Caco-2 (cell line): Measurements from ENCODE around the gene MAN1A1. TPM values are rescaled to one million over a fixed set of nuclear protein-coding genes. Genes with fewer than 3 reads are reported as not detected.

Source experiments
- BruUV-seq: library from RNA; stranded (reverse); fragments of 400-500 nt; replicated peaks from 2 replicates; lab custom pipeline; 2021; lab: Mats Ljungman, UMichigan
- CTCF ChIA-PET: fragments of 300-600 bp; sonication (Branson Sonifier 250); formaldehyde crosslinking; loops from one replicate; lab custom pipeline; 2022; ENCODE audit warnings: antibody characterized with exemption; lab: Charles Lee
- POLR2A ChIA-PET: fragments of 300-600 bp; sonication (Branson Sonifier 250); formaldehyde crosslinking; loops from one replicate; lab custom pipeline; 2022; ENCODE audit warnings: antibody characterized with exemption; lab: Charles Lee
- DNase-seq, 2 experiments: peaks; one replicate each; pipeline versions ENCODE4 v3.0.0 to v3.0.0-alpha.2; 2020 to 2022
- H3K27me3 ChIP-seq: replicated peaks from 2 replicates; pipeline ENCODE4 v1.6.0; 2011; ENCODE audit warnings: low read length; ENCODE audit not compliant: control insufficient read depth, insufficient read depth
- H3K36me3 ChIP-seq: 2 replicates; pipeline ENCODE4 v1.5.1; 2011; ENCODE audit warnings: low read length; ENCODE audit not compliant: control insufficient read depth, insufficient read depth
- H3K4me1 ChIP-seq: fragments of 250-450 bp; sonication (Bioruptor Pico); 2 replicates; pipeline ENCODE4 v1.5.1; 2020; ENCODE audit warnings: mild to moderate bottlenecking
- H3K4me3 ChIP-seq: 2 replicates; pipeline ENCODE4 v1.5.1; 2011; ENCODE audit warnings: low read depth, mild to moderate bottlenecking, control low read depth, low read length
- H3K9me3 ChIP-seq: fragments of 250-450 bp; sonication (Bioruptor Pico); 2 replicates; pipeline ENCODE4 v1.5.1; 2020; ENCODE audit warnings: mild to moderate bottlenecking, moderate library complexity
- H3K27ac Mint-ChIP-seq: one replicate; pipeline ENCODE4 v1.8.0; 2022; ENCODE audit warnings: mixed read lengths; ENCODE audit not compliant: unreplicated experiment
- H3K27me3 Mint-ChIP-seq: one replicate; pipeline ENCODE4 v1.8.0; 2022; ENCODE audit warnings: mixed read lengths; ENCODE audit not compliant: insufficient read depth, unreplicated experiment
- H3K36me3 Mint-ChIP-seq: one replicate; pipeline ENCODE4 v1.8.0; 2022; ENCODE audit warnings: mild to moderate bottlenecking, mixed read lengths; ENCODE audit not compliant: insufficient read depth, unreplicated experiment
- H3K4me1 Mint-ChIP-seq: one replicate; pipeline ENCODE4 v1.8.0; 2022; ENCODE audit warnings: low read depth, mixed read lengths; ENCODE audit not compliant: unreplicated experiment
- H3K4me3 Mint-ChIP-seq: one replicate; pipeline ENCODE4 v1.8.0; 2022; ENCODE audit warnings: mild to moderate bottlenecking, moderate library complexity, mixed read lengths; ENCODE audit not compliant: unreplicated experiment
- H3K9me3 Mint-ChIP-seq: one replicate; pipeline ENCODE4 v1.8.0; 2022; ENCODE audit warnings: mixed read lengths; ENCODE audit not compliant: unreplicated experiment
- intact Hi-C: fragments of 100-400 bp; cut with micrococcal nuclease; formaldehyde crosslinking; loops from one replicate; pipeline ENCODE4 v1.10.0; 2022; ENCODE audit not compliant: unreplicated experiment
- total RNA-seq: library from RNA; stranded (reverse); gene quantifications from 2 replicates; pipeline ENCODE4 v1.2.3, GENCODE V29; 2022
- TF ChIP-seq, protein P1 (sequence below), 2 experiments: fragments of 200-600 bp in 1 of 2; IDR thresholded peaks; 1 replicate in 1 of 2; 2 replicates in 1 of 2; pipeline versions ENCODE4 v1.5.1 to v1.8.0; 2011 to 2022; ENCODE audit warnings: antibody characterized with exemption in 1 of 2, control low read depth in 1 of 2, inconsistent platforms in 1 of 2, low read depth in 1 of 2, low read length in 1 of 2, mild to moderate bottlenecking in 1 of 2, moderate library complexity in 1 of 2; ENCODE audit not compliant: insufficient read depth in 1 of 2, severe bottlenecking in 1 of 2, unreplicated experiment in 1 of 2

MAN1A1 gene
- total RNA-seq, 1 experiment from 2014 or later, result 28.7 TPM

GRCh38 chr6:119247504-119247903 is 102.1 kb downstream of the MAN1A1 start:
- H3K9me3 Mint-ChIP-seq, result no peaks in the 10 kb centered on the region
- Histone ChIP-seq H3K36me3 (peaks cover 4% of the 10 kb centered on the region), H3K27me3 (no peaks in the 10 kb centered on the region), H3K4me1 (no peaks in the 10 kb centered on the region), H3K9me3 (no peaks in the 10 kb centered on the region), H3K4me3 (no peak overlapping the region)
- no peak overlapping the region for H3K4me3 Mint-ChIP-seq
- ChIA-PET CTCF (no interaction called here), POLR2A (no interaction called here)
- no peak for DNase-seq
- BruUV-seq, result no TSS peak
- TF ChIP-seq, protein P1, sequence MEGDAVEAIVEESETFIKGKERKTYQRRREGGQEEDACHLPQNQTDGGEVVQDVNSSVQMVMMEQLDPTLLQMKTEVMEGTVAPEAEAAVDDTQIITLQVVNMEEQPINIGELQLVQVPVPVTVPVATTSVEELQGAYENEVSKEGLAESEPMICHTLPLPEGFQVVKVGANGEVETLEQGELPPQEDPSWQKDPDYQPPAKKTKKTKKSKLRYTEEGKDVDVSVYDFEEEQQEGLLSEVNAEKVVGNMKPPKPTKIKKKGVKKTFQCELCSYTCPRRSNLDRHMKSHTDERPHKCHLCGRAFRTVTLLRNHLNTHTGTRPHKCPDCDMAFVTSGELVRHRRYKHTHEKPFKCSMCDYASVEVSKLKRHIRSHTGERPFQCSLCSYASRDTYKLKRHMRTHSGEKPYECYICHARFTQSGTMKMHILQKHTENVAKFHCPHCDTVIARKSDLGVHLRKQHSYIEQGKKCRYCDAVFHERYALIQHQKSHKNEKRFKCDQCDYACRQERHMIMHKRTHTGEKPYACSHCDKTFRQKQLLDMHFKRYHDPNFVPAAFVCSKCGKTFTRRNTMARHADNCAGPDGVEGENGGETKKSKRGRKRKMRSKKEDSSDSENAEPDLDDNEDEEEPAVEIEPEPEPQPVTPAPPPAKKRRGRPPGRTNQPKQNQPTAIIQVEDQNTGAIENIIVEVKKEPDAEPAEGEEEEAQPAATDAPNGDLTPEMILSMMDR (IDR thresholded peaks at IDR 0.05; ENCODE audit: insufficient read depth in 1 of 2, low read depth in 1 of 2, low read length in 1 of 2, severe bottlenecking in 1 of 2, unreplicated experiment in 1 of 2), result no peak
- H3K36me3 Mint-ChIP-seq, result peaks cover 8% of the 10 kb centered on the region
- no peaks in the 10 kb centered on the region for H3K27me3 Mint-ChIP-seq
- peaks cover 7% of the 10 kb centered on the region for H3K4me1 Mint-ChIP-seq
- intact Hi-C loops, result no loop called here
- H3K27ac Mint-ChIP-seq, result no peak overlapping the region

DNA sequence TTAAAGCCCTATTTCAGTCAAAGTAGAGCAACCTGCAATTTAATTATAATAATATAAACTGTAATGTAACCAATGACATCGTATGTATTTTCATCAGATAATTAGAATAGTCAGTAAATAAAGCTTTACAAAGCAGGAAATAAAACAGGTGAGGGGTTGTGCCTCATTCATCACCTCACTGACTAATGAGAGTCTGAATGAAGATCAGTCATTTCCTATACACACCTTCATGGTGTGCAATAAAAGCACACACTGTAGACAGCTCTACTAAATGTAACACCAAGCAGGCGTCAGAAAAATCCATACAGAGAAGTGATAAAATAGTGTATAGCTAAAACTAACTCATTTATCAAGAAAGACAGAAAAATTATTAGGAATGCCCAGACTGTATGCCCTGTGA is 105.9 kb downstream of the MAN1A1 start:
- TF ChIP-seq, protein P1 (IDR thresholded peaks at IDR 0.05; ENCODE audit: insufficient read depth in 1 of 2, low read depth in 1 of 2, low read length in 1 of 2, severe bottlenecking in 1 of 2, unreplicated experiment in 1 of 2), result no peak
- DNase-seq, result no peak
- Histone ChIP-seq H3K4me1 (no peaks in the 10 kb centered on the region; the same call in 1 of the 2 replicates), H3K27me3 (no peaks in the 10 kb centered on the region), H3K4me3 (no peak overlapping the region), H3K9me3 (no peaks in the 10 kb centered on the region), H3K36me3 (peaks cover 2% of the 10 kb centered on the region; the same call in 1 of the 2 replicates)
- no peak overlapping the region for H3K4me3 Mint-ChIP-seq
- H3K9me3 Mint-ChIP-seq, result no peaks in the 10 kb centered on the region
- ChIA-PET CTCF (no interaction called here), POLR2A (no interaction called here)
- H3K36me3 Mint-ChIP-seq, result peaks cover 5% of the 10 kb centered on the region
- no peaks in the 10 kb centered on the region for H3K27me3 Mint-ChIP-seq
- intact Hi-C loops, result no loop called here
- no peak overlapping the region for H3K27ac Mint-ChIP-seq
- BruUV-seq, result no TSS peak
- peaks cover 7% of the 10 kb centered on the region for H3K4me1 Mint-ChIP-seq

DNA sequence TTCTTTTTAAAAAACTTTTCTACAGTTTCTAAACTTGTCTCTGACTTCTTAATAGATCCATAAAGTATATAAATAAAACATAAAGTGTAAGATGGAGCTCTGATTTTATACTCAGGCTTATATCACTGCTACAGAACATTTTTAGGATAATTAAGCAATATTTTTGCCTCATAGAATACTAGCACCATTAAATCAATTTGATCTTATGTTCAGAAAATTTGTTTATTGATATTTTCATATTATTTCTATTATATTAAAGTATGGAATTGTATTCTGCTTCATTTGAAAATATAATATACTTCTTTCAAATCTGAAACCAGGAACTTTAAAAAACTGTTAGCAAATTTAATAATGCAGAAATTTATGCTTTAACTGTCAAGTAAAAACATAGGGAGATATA is 106.5 kb downstream of the MAN1A1 start:
- Mint-ChIP-seq H3K4me1 (peaks cover 7% of the 10 kb centered on the region), H3K27ac (no peak overlapping the region), H3K9me3 (no peaks in the 10 kb centered on the region), H3K27me3 (no peaks in the 10 kb centered on the region), H3K4me3 (no peak overlapping the region), H3K36me3 (peaks cover 5% of the 10 kb centered on the region)
- no TSS peak for BruUV-seq
- Histone ChIP-seq H3K4me1 (no peaks in the 10 kb centered on the region; the same call in 1 of the 2 replicates), H3K27me3 (no peaks in the 10 kb centered on the region), H3K36me3 (peaks cover 2% of the 10 kb centered on the region; the same call in 1 of the 2 replicates), H3K9me3 (no peaks in the 10 kb centered on the region), H3K4me3 (no peak overlapping the region)
- TF ChIP-seq, protein P1 (IDR thresholded peaks at IDR 0.05; ENCODE audit: insufficient read depth in 1 of 2, low read depth in 1 of 2, low read length in 1 of 2, severe bottlenecking in 1 of 2, unreplicated experiment in 1 of 2), result no peak
- ChIA-PET CTCF (no interaction called here), POLR2A (no interaction called here)
- intact Hi-C loops, result no loop called here
- no peak for DNase-seq
